ENCODE results near the gene TSPYL1.

TSPYL1 gene

GRCh38 chr6:116229287-116229913 lies 50.3 kb downstream of the TSPYL1 start:
- H3K27ac ChIP-seq = no peak overlapping the region
- no peak for TF ChIP-seq CTCF (conservative IDR thresholded peaks at IDR 0.05)
